Cardiac muscle cell (in vitro differentiated cells and primary cell): ENCODE results near the gene TRIM27. TPM values are rescaled to one million over a fixed set of nuclear protein-coding genes. Genes with fewer than 3 reads are reported as not detected.
"Not testable (repeated sequence)": the region's sequence is repeated elsewhere in the genome, so short reads cannot be mapped to it uniquely, and the experiment has no call there.

Experiments
- DNase-seq, 2 donors: peaks; one replicate each; pipeline versions ENCODE4 v3.0.0 to v3.0.0-alpha.2; 2010 to 2017; ENCODE audit warnings: low read depth in 1 of 2, low spot score in 1 of 2
- H3K27ac ChIP-seq: fragments of 200-600 bp; sonication (generic); 2 replicates; pipeline ENCODE4 v1.5.1; 2016
- H3K27me3 ChIP-seq: fragments of 200-600 bp; sonication (generic); 2 replicates; pipeline ENCODE4 v1.6.0; 2016; ENCODE audit warnings: control low read depth
- H3K36me3 ChIP-seq: fragments of 200-600 bp; sonication (generic); 2 replicates; pipeline ENCODE4 v1.5.1; 2016; ENCODE audit warnings: control low read depth
- H3K4me1 ChIP-seq: fragments of 200-600 bp; sonication (generic); 2 replicates; pipeline ENCODE4 v1.8.1; 2017; ENCODE audit warnings: low read depth, mild to moderate bottlenecking, mixed run types
- H3K4me3 ChIP-seq: fragments of 200-600 bp; sonication (generic); 2 replicates; pipeline ENCODE4 v1.5.1; 2016; ENCODE audit warnings: mild to moderate bottlenecking
- H3K9me3 ChIP-seq: fragments of 200-600 bp; sonication (generic); 2 replicates; pipeline ENCODE4 v1.5.1; 2017; ENCODE audit warnings: low read depth, mild to moderate bottlenecking, control low read depth
- CTCF ChIP-seq: IDR thresholded peaks from 2 replicates; pipeline ENCODE4 v1.5.1; 2012; ENCODE audit warnings: low read depth, mild to moderate bottlenecking, low read length
- polyA plus RNA-seq: library from polyadenylated mRNA; unstranded; fragments of >200 nt; fragmentation: Nextera tagmentation; extraction: Ambion mirVana; gene quantifications from 2 replicates; pipeline ENCODE4 v1.2.1, GENCODE V29; 2016
- total RNA-seq: library from RNA; depleted of rRNA; stranded (reverse); fragments of >200 nt; gene quantifications from 2 replicates; pipeline ENCODE4 v1.2.3, GENCODE V29; 2016

Gene TRIM27
- total RNA-seq = 90.0 and 105 TPM in 2 replicates
- polyA plus RNA-seq = 79.2 and 86.5 TPM in 2 replicates

GRCh38 chr6:28923318-28924102 is at the start of gene TRIM27:
Gene TRIM27 (minus strand): TSS chr6:28923985. CDS start chr6:28923632, 353 bp downstream.
- no peaks in the 10 kb centered on the region for H3K9me3 ChIP-seq
- no peak for TF ChIP-seq CTCF
- H3K4me1 ChIP-seq = peaks cover 7% of the 10 kb centered on the region
- H3K36me3 ChIP-seq = peaks cover 30% of the 10 kb centered on the region
- DNase-seq = peak; percentile 89 to 96
- peak within 1 kb of the TSS; percentile 86 for H3K27ac ChIP-seq
- no peaks in the 10 kb centered on the region for H3K27me3 ChIP-seq
- peak within 1 kb of the TSS; percentile 88 for H3K4me3 ChIP-seq

GRCh38 chr6:28970056-28970455 is 46.3 kb upstream of the TRIM27 start:
- H3K4me1 ChIP-seq, H3K27me3 ChIP-seq, H3K4me3 ChIP-seq, H3K9me3 ChIP-seq, DNase-seq, H3K36me3 ChIP-seq, H3K27ac ChIP-seq: not testable (repeated sequence)

- Histone ChIP-seq H3K4me3 (no peak overlapping the region), H3K27me3 (no peaks in the 10 kb centered on the region), H3K36me3 (no peaks in the 10 kb centered on the region), H3K4me1 (no peaks in the 10 kb centered on the region), H3K27ac (no peak overlapping the region), H3K9me3 (no peaks in the 10 kb centered on the region)
- no peak for TF ChIP-seq CTCF
- no peak for DNase-seq
Observed at GRCh38 chr6:28969129-28969528, 45.3 kb upstream of the TRIM27 start.

GRCh38 chr6:28968476-28968875 is 44.7 kb upstream of the TRIM27 start:
- H3K9me3 ChIP-seq = no peaks in the 10 kb centered on the region
- TF ChIP-seq CTCF = no peak

GRCh38 chr6:28965706-28966105 is 41.9 kb upstream of the TRIM27 start:
- no peaks in the 10 kb centered on the region for H3K4me1 ChIP-seq
- H3K36me3 ChIP-seq = no peaks in the 10 kb centered on the region
- H3K27me3 ChIP-seq = no peaks in the 10 kb centered on the region
- H3K4me3 ChIP-seq = no peak overlapping the region
- H3K9me3 ChIP-seq = no peaks in the 10 kb centered on the region
- H3K27ac ChIP-seq = no peak overlapping the region
- DNase-seq = no peak
- no peak for TF ChIP-seq CTCF

More at GRCh38 chr6:28968476-28968875, 44.7 kb upstream of the TRIM27 start:
- no peak for DNase-seq
- Histone ChIP-seq H3K4me3 (no peak overlapping the region), H3K4me1 (no peaks in the 10 kb centered on the region), H3K27me3 (no peaks in the 10 kb centered on the region), H3K27ac (no peak overlapping the region), H3K36me3 (no peaks in the 10 kb centered on the region)

- Histone ChIP-seq H3K27ac (no peak overlapping the region), H3K9me3 (no peaks in the 10 kb centered on the region), H3K36me3 (no peaks in the 10 kb centered on the region), H3K4me1 (no peaks in the 10 kb centered on the region), H3K4me3 (no peak overlapping the region), H3K27me3 (no peaks in the 10 kb centered on the region)
- no peak for TF ChIP-seq CTCF
- DNase-seq = no peak
Observed at GRCh38 chr6:28960846-28961500, 37.2 kb upstream of the TRIM27 start.

GRCh38 chr6:28958561-28959243 is 34.9 kb upstream of the TRIM27 start:
- not testable (repeated sequence) for H3K27me3 ChIP-seq, H3K9me3 ChIP-seq, H3K27ac ChIP-seq, DNase-seq, H3K4me3 ChIP-seq, H3K36me3 ChIP-seq, H3K4me1 ChIP-seq

- H3K9me3 ChIP-seq, H3K4me1 ChIP-seq, DNase-seq, H3K27me3 ChIP-seq, H3K4me3 ChIP-seq, H3K27ac ChIP-seq, H3K36me3 ChIP-seq: not testable (repeated sequence)
Observed at GRCh38 chr6:28957795-28958314, 34.1 kb upstream of the TRIM27 start.
